HG03025 (cell line): ENCODE data around the gene FREM3.
"Not testable (repeated sequence)": the region's sequence is repeated elsewhere in the genome, so short reads cannot be mapped to it uniquely, and the experiment has no call there.

Experiments
- ATAC-seq: cut with Tn5 transposase; IDR thresholded peaks from one replicate; pipeline ENCODE4 v1.9.1; 2021; ENCODE audit warnings: mild to moderate bottlenecking, moderate library complexity; ENCODE audit not compliant: unreplicated experiment, low FRiP score

FREM3 gene

DNA sequence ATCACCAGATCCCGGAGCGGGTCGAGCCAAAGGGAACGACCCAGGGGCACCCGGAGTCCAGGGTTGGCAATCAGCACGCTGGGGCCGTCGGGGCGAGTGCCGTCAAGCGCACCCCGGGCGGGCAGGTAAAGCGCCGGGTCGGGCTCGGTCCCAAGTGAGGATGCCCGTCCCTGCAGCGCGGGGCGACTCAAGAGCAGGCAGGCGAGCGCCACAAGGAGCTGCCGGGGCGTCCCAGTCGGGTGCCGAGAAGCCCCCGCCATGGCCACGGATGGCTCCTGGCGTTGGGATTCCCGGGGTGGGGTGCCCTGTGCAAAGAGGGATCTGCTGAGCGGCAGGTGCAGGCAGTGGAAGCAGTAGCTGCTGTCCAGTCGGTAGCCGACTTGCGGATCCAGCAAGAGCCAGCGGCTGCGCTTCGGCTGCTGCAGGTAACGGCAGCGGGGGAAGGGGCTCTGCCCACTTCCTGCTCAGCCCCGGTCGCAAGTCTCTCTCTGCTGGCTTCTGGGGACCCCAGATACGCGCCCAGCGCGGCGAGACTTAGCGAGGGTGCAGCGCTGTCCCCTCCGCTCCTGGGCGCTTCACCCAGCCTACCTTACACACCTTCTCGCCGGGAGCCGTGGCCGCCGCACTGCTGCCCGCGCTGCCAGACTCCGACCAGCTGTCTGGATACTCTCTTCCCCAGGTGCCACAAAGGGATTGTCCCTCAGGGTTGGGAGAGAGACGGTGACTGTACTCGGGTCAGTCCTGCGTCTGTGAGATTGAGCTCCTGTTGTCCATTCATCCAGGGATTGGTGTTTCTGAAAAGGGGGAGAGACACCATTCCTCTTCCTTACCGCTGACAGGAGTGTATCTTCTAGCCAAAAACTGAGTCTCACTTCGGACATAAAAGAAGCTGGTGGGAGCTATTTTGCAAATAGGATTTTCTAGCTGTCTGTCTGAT is at the start of gene FREM3:
FREM3 (minus strand) TSS at position 260 of the 937 bp plus-strand sequence; CDS start at position 260, 0 bp downstream.
- ATAC-seq = no peak

DNA sequence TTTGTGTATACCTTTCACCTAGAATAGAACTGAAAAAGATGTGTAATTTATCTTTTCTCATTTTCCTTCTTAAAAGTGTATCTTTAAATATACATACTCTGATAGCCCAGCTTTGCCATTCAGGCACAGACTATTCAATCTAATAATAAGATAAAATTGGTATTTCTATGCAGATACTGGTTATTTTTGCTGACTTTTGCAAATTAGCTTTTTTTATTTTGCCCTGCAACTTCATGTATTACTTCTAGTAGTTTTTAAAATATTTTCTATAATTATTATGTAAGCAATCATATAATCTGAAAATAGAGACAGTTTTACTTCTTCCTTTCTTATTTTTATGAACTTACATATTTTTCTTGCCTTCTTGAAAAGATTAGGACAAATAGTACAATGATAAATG is 45.4 kb upstream of the FREM3 start:
- ATAC-seq = no peak

DNA sequence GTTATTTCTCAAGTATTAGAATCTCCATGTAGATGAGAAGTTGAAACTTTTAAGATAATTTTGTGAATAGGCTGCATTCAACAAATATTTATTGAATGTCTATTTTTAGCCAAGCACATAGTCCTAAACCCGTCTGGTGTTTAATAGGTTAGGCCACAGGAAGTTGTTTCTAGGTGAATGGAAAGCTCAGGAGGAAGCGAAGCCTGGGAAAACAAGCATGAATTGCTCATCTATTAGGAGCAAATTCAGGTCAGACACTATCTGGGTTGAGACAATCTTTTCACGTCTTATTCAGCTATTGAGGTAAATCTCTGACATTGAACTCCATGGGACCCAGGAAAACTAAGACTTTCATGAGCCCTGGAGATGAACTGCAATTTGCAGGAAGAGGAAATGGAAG is 43.1 kb upstream of the FREM3 start:
- no peak for ATAC-seq

DNA sequence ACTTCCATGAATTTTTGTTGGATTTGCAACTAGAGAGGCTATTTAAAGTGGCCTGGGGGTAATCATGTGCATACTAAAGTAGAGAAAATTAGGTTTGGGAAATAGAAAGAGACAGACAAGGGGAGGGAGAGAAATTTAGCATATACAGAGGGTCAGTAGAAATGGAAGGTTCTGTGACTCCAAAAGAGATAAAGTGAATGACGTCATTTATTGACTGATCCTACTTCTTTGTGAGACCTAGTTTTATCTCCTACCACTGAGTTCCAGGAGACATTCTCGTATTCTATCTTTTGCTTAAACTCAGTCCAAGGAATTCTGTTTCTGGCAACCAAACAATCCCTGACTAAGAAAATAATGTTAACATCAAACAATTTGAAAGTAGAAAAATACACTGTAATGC is 42.4 kb upstream of the FREM3 start:
- no peak for ATAC-seq

DNA sequence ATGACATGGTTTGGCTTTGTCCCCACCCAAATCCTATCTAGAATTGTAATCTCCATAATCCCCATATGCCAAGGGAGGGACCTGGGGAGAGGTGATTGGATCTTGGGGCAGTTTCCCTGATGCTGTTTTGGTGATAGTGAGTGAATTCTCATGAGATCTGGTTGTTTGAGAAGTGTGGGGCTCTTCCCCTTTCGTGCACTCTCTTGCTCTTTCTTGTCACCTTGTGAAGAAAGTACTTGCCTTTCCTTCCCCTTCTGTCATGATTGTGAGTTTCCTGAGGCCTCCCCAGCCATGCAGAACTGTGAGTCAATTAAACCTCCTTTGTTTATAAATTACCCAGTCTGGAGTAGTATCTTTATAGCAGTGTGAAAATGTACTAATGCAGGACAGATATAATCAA is 36.4 kb upstream of the FREM3 start:
- no peak for ATAC-seq

DNA sequence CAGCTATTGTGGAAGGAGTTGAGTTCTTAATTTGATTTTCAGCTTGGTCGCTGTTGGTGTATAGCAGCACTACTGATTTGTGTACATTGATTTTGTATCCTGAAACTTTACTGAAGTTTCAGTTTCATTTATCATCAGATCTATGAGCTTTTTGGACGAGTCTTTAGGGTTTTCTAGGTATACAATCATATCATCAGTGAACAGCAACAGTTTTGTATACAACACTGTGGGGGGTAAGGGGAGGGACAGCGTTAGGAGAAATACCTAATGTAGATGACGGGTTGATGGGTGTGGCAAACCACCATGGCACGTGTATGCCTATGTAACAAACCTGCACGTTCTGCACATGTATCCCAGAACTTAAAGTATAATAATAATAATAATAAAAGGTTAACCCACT is 35.6 kb upstream of the FREM3 start:
- ATAC-seq = not testable (repeated sequence)

DNA sequence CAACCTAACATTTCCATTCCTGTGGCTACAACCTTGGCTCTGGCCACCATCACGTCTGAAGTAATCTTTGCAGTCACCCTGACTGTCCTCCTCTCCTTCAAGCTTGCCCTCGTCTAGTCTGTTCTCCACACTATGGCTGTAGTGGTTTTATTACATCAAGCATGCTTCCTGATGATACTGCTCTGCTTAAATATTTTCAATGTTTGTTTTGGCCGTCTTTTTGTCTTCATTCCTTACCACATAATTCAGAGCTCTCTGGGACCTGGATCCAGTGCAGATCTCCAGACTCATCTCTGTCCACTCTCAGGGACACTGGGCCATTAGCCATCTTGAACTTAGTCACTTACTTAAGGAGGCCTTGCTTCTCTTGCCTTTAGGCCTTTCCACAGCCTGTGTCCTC is 27.7 kb upstream of the FREM3 start:
- no peak for ATAC-seq

DNA sequence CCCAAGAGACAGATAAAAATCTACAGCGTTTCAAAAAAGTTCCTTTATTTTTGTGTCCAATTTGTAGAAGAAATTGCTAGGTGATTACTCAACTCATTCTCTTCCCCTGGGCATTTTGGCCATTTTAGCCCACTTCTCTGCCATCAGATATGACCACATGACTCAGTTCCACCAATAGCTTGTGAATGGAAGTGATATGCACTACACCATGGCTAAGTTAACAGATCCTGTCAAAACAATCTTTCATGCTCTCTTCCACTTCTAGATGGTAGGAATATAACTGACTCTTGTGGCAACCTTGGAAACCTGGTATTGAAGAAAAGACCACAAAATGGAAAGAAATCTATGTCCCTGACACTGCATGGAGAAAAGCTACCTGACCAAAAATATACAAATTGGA is 26.2 kb upstream of the FREM3 start:
- no peak for ATAC-seq

DNA sequence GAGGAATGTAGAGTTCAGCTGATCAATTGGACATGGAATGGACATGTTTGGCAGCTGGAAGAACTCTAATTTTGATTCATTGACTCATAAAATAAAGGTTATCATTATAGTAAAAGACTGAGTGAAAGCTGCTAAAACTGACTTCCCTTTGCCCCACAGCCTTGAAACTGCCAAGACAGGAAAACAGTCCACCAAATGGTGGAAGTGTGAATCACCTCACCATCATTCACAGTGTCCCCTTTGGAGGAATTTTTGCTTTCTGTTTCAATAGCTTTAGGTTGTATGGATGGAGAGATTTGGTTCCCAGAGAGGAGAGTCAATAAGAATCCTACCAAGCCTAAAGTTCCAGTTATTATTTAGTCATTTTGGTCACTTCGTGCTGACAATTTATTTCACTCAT is 20.8 kb upstream of the FREM3 start:
- no peak for ATAC-seq

DNA sequence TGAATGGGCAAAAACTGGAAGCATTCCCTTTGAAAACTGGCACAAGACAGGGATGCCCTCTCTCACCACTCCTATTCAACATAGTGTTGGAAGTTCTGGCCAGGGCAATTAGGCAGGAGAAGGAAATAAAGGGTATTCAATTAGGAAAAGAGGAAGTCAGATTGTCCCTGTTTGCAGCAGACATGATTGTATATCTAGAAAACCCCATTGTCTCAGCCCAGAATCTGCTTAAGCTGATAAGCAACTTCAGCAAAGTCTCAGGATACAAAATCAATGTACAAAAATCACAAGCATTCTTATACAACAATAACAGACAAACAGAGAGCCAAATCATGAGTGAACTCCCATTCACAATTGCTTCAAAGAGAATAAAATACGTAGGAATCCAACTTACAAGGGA is 18.3 kb upstream of the FREM3 start:
- ATAC-seq = not testable (repeated sequence)

DNA sequence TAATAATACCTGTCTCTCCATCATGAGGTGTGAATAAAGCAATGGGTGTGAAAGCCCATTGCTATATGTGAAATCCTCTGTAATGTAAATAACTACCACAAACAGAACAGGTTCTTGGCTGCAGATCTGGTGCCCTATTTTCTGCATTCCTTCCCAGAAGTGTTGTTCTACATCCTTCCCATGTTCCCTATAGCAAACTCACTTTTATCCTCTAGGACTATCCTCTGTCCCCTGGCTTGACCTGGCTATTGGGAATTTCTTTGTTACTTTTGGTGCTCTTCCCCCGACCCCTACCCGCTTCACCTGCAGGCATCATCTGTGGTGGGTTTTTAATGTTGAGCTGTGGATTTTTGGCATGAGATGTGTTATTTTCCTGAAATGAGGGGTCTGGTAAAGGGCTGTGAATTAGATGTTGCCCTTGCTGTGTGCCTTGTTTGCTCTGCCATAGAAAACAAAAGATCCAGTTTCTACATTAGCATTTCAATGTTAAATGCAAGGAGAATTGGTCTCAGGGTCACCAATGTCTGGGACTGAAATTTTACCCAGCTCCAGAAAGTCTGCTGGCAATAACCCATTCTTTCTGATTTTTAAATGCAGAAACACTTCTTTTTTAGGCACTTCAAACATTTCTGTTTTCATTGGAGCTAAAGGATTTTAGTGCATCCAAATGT is 13.6 kb upstream of the FREM3 start:
- no peak for ATAC-seq

DNA sequence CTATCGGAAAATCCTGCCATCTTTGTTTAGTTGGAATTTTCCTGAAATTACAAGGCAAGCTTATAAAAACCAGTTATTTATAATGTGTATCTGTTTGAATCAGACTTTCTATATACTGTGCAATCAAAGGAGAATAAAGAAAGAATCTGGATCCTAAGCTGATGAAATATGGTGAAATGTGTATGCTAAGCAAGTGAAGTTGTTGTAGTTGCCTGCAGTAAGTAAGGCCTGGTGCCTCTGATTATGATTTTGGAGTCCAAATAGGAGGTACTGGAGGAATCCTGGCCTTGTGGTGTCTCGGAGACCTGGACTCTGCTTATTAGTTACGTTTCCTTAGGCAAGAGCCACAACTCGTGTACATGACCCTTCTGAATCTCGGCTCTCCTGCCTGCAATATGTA is 13.1 kb upstream of the FREM3 start:
- no peak for ATAC-seq

DNA sequence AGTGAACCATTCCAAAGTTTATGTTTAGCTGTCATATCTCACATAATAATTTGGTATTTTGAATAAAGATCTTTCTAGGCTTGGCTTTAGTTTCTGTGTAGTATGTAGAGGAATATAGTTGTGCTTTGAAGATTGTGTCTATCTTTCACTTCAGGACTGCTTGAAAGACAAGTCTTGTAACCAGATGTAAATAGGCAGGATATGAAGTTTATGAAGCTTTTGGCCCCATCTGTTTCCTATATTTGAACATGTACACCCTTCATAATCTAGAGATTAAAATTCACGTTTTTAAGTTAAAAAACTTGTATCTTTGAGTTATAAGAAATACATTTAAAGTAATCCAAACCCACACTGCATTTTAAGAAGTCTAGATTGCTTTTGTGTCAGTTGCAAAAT is 11.7 kb upstream of the FREM3 start:
- no peak for ATAC-seq

DNA sequence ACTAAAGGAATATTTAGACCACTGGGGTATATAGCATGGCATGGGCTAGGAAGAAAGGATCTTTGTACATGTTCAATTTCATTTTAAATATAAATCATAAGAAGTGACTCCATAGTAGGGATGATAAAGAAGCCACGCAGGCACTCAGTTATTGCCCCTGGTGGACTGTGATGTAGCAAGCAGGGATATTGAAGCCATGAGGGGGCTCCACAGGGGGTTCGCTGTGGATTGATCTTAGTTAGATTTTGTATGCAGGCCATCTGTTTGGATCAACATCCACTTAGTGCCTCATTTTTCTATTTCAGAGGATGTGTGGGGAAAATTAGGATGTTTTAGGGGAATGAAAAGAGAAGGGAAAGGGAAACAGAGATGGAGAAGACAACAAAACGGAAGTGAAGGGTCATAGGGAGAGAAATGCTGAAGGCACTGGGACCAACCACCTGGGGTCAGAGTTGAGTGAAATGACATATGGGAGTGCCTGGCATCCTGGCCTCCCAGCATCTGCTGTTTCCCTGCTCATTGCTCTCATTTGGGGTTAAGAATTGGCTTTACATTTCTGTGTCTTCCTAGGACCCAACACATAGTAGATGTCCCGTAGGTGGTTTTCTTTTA is 11.2 kb upstream of the FREM3 start:
- ATAC-seq = no peak

DNA sequence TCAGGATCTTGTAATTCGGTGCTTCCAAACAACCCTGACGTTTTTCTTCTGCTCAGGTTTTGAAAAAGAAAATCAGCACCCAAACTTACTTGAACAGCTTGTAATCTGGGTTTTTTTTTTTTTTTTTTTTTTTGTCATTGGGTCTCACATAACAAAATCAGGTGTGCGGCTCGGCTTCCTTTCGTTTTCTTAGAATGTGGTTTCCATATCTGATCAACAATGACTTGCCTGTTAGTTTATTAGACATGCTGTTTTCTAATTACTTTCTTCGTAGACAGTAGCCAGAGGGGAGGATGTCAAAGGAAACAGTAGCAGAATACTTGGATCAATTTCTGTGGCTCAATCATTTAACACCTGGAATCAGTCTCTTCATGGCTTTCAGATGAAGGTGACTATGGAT is 890 bp upstream of the FREM3 start:
- no peak for ATAC-seq

DNA sequence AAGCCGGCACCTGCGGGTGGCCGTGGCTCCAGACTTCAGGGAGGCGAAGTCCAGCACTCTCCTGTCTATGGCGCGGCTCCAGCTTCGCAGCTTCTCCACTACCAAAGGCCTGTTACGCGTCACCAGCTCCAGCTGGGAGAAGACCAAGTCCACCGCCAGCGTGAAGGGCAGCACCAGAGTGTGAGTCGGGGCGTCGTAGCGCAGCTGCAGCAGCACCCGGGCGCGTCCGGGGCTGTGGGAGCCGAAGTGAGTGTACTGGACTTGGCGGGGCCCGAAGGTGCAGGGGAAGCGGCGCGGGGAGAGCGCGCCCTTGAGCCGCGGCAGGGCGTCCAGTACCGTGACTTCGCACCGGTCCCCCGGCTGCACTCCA is 444 bp downstream of the FREM3 start:
- ATAC-seq = no peak

DNA sequence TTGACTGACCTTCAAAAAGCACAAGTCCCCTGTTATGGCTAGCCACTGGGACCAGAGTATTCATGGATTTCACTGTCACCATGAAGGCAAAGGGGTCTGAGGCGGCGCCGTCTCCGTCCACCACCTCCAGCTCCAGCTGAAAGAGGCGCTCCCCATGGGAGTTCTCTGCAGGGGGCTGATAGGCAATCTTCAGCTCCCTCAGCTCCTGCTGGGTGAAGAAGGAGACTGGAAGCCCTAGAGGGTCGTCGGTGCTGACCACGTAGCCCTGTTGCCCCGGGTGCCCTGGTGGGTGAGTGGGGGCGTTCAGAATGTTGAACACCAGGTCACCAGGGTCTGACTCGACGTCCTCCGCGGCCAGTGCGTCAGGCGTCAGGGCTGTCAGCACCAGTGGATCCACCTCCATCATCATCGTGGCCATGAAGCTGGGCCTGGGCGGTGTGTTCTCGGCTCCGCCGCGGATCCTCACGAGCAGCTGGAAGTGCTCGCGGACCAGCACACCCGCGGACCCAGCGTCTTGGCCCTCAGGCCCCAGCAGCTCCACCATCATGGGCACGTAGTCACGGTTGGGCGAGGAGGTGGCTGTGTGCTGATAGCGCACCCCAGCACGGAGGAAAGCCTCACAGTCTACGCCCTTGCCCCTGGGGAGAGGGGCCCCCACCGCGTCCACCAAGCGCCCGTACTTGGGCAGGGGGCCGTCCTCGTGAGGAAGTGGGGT is 987 bp downstream of the FREM3 start:
- no peak for ATAC-seq

DNA sequence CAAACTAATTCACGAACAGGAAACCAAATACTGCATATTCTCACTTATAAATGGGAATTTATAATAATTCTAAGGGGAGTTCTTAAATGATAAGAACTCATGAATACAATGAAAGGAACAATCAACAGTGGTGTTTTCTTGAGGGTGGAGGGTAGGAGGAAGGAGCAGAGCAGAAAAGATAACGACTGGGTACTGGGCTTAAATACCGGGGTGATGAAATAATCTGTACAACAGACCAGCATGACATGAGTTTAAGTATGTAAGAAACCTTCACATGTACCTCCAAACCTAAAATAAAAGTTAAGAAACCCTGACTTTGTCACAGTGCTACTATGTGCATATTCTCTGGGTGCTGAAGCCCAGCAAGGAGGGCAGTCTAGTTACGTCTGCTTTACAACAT is 6.6 kb downstream of the FREM3 start:
- no peak for ATAC-seq

DNA sequence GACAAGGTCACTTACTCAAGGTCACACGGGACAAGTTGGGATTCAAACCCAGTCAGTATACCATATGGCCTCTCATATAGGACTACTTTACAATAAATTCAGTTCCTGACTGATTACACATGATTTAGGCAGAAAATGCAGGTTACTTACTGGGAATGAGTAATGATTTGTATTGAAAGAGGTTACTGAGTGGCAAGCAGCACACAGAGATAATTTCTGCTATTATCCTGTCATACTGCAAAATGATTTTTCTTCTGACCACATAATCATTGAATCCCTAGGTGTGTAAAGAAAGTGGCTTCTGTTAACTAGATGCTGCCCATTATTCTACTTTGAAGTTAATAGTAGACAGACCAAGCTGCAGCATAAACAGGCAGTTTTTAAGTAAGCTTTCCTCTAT is 8.2 kb downstream of the FREM3 start:
- no peak for ATAC-seq

DNA sequence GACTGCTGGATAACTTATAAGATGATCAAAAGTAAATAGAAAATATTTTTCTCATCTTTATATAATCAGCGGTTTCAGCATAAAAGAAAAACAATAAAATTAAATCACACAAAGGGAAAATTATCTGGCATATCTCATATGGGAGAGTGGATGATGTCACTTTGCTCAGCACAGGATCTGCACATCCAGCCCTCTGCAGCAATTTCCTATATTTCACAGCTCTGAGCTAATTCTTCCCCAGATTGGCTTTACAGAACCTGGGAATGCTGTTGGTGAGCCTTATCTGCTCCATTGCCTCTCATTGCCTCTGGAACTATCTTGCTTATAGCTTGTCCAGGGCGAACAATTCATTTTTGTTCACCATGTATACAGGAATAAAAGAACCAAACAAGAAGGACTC is 21.0 kb downstream of the FREM3 start:
- no peak for ATAC-seq

DNA sequence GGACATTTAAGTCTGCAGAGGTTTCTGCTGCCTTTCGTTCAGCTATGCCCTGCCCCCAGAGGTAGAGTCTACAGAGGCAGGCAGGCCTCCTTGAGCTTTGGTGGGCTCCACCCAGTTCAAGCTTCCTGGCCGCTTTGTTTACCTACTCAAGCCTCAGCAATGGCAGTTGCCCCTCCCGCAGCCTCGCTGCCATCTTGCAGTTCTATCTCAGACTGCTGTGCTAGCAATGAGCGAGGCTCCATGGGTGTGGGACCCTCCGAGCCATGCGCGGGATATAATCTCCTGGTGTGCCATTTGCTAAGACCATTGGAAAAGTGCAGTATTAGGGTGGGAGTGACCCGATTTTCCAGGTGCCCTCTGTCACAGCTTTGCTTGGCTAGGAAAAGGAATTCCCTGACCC is 26.8 kb downstream of the FREM3 start:
- ATAC-seq = not testable (repeated sequence)
